Measurements from ENCODE around the gene GOLGA8B.
"Not testable (repeated sequence)": the region's sequence is repeated elsewhere in the genome, so short reads cannot be mapped to it uniquely, and the experiment has no call there.

Gene GOLGA8B

DNA sequence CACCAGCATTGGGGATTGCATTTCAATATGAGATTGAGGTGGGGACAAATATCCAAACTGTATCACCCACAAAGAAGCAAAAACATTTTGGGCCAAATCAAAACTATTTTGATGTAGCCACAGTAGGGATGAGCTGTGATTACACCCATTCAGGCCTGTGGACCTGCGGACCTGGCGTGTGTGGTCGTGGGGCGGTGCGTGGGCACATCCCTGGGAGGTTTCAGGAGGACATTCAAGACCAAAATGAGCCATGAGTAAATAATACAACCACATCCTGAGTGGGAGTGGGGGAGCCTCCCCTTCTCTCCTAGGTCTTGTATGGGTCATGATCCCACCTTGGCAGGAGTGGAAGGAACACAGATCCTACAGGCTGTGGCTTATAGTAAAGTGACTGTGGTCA is 23.7 kb downstream of the GOLGA8B start:
- H3K4me3 ChIP-seq; DNase-seq (ENCODE audit: low spot score); H3K27ac ChIP-seq: not testable (repeated sequence)

DNA sequence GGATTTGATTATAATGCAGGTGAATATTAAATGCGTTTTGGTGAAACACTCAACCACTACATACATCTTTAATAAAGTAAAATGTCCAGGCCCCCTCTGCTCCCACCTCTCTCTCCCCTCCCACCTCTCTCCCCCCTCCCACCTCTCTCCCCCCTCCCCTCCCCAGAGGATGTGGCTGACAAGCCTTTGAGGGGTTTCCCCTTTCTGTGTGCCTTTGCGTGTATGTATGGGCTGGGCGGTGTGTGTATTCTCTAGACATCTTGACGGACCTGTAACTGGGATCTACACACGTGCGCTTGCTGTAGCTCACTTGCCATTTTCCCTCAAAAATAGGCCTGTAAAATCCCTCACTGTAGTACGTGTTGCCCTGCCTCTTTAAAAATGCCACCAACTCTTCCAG is 28.3 kb downstream of the GOLGA8B start:
- not testable (repeated sequence) for H3K4me3 ChIP-seq; H3K27ac ChIP-seq; DNase-seq (ENCODE audit: low spot score)

DNA sequence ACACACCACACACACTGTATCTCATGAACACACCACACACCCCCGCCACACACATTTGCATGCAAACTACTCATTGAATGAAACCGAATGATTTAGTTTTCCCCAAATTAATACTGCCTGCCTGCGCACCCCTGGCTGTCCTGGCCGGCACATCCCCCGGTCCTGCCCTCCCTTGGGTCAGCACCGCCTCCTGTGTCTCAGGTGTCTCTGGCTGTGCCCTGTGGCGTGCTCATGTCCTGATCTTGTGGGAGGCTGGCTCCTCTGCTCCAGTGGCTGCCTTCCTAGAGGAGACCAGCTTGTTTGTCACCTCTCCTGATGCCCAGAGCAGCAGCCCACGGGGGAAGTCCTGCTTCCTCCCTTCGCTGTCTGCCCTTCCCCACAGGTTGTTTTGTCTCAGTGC is 28.7 kb downstream of the GOLGA8B start:
- not testable (repeated sequence) for H3K27ac ChIP-seq; H3K4me3 ChIP-seq; DNase-seq (ENCODE audit: low spot score)

DNA sequence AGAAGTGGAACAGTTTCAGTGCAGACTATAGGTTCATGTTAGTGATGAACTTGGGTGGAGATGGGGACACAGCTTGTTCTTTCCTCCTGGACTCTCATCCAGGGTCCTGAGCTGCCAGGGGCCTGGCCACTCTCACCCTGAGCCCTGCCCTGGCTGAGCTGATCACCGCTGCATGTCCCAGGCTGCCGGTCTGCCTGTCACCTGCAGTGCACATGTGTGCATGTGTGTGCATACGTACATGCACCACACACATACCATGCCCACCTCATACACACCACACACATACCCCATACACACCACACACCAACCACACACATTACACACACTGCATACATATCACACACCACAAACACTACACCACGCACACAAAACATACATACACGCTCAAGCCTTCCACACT is 29.3 kb downstream of the GOLGA8B start:
- not testable (repeated sequence) for H3K4me3 ChIP-seq; H3K27ac ChIP-seq; DNase-seq (ENCODE audit: low spot score)

DNA sequence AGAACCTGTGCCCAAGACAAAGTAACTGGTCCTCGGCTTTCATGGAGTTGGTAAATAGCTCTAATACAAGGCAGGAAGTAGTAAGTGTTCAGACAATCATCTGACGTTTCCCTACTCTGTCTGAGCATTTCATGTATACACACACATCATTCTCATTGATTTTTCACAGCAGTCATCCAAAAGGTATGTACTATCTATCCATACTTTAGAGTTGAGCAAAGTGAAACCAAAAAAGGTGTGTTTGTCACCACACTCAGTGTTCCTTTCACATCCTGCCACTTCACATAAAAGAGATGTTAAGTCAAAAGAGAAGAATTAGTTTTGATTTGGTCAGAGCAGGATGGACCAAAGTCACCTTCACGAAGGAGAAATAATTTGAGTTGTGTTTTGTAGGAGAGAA is 33.3 kb downstream of the GOLGA8B start:
- H3K27ac ChIP-seq; DNase-seq (ENCODE audit: low spot score); H3K4me3 ChIP-seq: not testable (repeated sequence)

DNA sequence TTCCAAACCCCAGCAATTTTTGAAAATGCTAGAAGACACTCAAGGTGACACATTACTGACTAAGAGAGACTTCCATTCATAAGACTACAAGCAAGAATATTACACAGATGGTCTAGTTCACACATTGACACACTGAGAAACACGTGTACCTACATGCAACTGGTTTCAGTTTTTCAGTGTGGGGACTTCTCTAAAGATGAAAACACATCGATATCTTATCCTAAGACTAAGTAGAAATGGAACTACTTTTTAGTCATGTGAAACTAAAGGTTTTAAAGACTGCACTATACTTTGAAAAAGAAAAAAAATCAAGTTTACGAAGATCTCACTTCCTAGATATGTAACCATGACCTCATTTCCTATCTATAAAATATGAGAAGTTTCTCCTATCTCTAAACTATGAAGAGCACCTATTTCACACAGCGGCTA is 34.1 kb downstream of the GOLGA8B start:
- DNase-seq (ENCODE audit: low spot score); H3K4me3 ChIP-seq: not testable (repeated sequence)

DNA sequence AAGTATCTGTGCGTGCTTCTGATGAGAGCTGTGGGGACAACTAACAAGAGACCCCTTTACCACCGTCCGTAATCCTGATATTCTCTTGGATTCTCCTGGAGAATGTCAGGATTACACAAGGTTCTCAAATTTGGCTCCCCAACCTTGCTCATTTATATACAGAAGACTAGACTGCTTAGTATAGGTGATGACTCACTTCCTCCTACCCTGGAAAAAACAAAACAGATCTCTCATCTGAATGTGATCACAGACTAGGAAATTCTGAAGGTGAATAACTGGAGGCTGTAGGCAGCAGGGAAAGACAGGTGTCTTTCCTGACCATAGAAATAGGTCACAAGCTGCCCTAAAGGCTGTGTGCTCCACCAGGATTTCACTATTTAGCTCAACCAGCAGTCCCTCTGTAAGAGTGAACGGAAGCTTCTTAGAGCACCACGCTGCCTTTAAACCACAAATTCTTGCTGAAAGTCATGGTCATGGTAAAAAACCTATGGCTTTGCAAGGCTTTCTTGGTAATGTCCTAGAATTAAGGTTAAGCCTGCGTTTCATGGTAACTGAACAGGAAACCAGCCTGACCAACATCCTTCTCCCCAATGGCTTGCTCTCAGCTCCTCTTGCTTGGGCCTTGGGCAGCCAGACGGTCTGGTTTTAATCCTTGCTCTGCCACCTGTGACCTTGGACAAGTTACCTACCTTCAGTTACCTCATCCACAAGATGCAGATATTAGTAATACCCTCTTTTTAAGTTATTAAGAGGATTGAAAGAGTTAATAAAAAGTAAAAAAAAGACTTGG is 39.4 kb downstream of the GOLGA8B start:
- DNase-seq (ENCODE audit: low spot score); H3K27ac ChIP-seq; H3K4me3 ChIP-seq: not testable (repeated sequence)

More for the DNA sequence above, 34.1 kb downstream of the GOLGA8B start:
- H3K27ac ChIP-seq = not testable (repeated sequence)

DNA sequence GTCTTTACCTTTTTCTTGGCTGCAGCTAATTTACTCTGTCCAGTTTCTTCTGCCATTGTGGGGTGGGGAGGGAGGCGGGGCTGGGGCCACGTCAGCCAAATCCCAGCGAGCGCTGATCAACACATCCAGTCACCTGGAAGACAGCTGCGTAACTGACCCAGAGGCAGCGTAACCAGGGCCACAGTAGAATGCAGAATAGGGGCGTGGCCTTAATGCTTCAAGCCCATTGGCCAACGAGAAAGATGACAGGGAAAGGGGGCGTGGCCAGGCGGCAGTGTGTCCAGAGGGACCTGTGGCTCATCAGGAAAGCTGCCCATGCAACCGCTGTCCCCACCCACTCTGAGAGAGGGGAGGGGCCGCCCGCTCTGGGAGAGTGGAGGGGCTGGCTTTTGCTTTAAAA is 47.6 kb downstream of the GOLGA8B start:
- not testable (repeated sequence) for DNase-seq (ENCODE audit: low spot score); H3K27ac ChIP-seq; H3K4me3 ChIP-seq
